ENCODE data around the gene PAPOLG. TPM values are rescaled to one million over a fixed set of nuclear protein-coding genes. Genes with fewer than 3 reads are reported as not detected.

Gene PAPOLG
- total and polyA plus RNA-seq, 9 of the 15 experiments (the other 6 are each of a cell fraction or from before 2014, with no cell fraction given): 3.9 to 16.3 (median 10.0) TPM

DNA sequence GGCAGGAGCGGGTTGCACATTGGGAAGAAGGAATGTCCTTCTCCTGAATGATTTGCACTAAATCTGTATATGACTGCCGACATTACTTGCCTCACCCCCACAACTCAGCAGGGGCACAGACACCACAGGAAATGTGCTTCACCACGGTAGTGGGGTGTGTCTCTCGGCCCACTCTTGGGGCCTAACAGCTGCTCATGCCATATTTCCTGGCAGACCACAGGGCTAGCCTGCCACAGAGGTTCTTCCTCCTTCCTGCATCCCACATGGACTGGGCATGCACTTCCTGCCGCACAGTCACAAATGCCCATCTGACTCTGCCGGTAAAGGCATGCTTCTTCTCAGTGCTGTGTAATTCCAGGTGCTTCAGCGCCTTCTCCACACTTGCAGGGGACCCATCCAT is 10.3 kb upstream of the PAPOLG start:
- Histone ChIP-seq H2AFZ (ENCODE audit: low read depth, low read length) (0 out of 2 replicates have a peak overlapping the region, but pooled peaks have one; percentile 36), H4K20me1 (replicated peaks; ENCODE audit: control insufficient read depth, insufficient read depth, low read length) (no peaks in the 10 kb centered on the region; the same call in 1 of the 2 replicates), H3K36me3 (ENCODE audit: control insufficient read depth, insufficient read depth, low read length) (no peaks in the 10 kb centered on the region), H3K4me3 (no peak overlapping the region), H3K79me2 (ENCODE audit: control insufficient read depth, insufficient read depth, low read length) (no peaks in the 10 kb centered on the region), H3K9ac (ENCODE audit: insufficient read depth in 1 of 2, low read depth in 2 of 2, low read length in 2 of 2) (peak overlapping the region in 1 of 2 experiments; percentile 12; a peak in 1 of 4 replicates), H3K9me1 (ENCODE audit: control insufficient read depth, insufficient read depth, low read length) (no peaks in the 10 kb centered on the region), H3K4me2 (ENCODE audit: insufficient read depth, low read length) (no peak overlapping the region), H3K27me3 (ENCODE audit: control insufficient read depth in 2 of 2, insufficient read depth in 2 of 2, low read length in 2 of 2) (peaks cover 12 to 18% of the 10 kb centered on the region in 2 experiments), H3K27ac (ENCODE audit: extremely low read depth, low read depth, low read length) (no peak overlapping the region), H3K4me1 (replicated peaks in 1 of 2; ENCODE audit: control insufficient read depth in 2 of 2, insufficient read depth in 2 of 2, low read length in 2 of 2) (no peaks in the 10 kb centered on the region; a peak in 1 of 5 replicates), H3K9me3 (replicated peaks; ENCODE audit: control insufficient read depth, insufficient read depth, low read depth, low read length) (no peaks in the 10 kb centered on the region)
- no TSS peak for BruUV-seq (replicated peaks)
- FAIRE-seq (peak; percentile 15), ATAC-seq (no peak; the same call in 2 of the 3 replicates), DNase-seq (ENCODE audit: extremely low read depth in 1 of 4, low spot score in 3 of 4) (no peak)
- 16% methylated on average over 7 of the region's 7 CpGs for WGBS (ENCODE audit: insufficient coverage, low coverage, missing lambda C conversion rate)
- TF ChIP-seq ZNF23 (CRISPR knock-in tag; IDR thresholded peaks at IDR 0.05) (no peak), SREBF1 (IDR thresholded peaks at IDR 0.05; ENCODE audit: borderline replicate concordance, low read depth, low read length) (no peak), SRSF7 (optimal IDR thresholded peaks at IDR 0.05; ENCODE audit: low read depth, low read length) (no peak), PHB (CRISPR knock-in tag; IDR thresholded peaks at IDR 0.05) (no peak), NUFIP1 (IDR thresholded peaks at IDR 0.05; ENCODE audit: partially characterized antibody) (no peak), ZNF589 (CRISPR knock-in tag; IDR thresholded peaks at IDR 0.05; ENCODE audit: low read depth) (no peak), HEY1 (CRISPR knock-in tag; IDR thresholded peaks at IDR 0.05; ENCODE audit: borderline replicate concordance) (no peak)
- TF ChIP-seq, protein P1, sequence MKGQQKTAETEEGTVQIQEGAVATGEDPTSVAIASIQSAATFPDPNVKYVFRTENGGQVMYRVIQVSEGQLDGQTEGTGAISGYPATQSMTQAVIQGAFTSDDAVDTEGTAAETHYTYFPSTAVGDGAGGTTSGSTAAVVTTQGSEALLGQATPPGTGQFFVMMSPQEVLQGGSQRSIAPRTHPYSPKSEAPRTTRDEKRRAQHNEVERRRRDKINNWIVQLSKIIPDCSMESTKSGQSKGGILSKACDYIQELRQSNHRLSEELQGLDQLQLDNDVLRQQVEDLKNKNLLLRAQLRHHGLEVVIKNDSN (CRISPR knock-in tag; IDR thresholded peaks at IDR 0.05): no peak
- TF ChIP-seq, protein P2, sequence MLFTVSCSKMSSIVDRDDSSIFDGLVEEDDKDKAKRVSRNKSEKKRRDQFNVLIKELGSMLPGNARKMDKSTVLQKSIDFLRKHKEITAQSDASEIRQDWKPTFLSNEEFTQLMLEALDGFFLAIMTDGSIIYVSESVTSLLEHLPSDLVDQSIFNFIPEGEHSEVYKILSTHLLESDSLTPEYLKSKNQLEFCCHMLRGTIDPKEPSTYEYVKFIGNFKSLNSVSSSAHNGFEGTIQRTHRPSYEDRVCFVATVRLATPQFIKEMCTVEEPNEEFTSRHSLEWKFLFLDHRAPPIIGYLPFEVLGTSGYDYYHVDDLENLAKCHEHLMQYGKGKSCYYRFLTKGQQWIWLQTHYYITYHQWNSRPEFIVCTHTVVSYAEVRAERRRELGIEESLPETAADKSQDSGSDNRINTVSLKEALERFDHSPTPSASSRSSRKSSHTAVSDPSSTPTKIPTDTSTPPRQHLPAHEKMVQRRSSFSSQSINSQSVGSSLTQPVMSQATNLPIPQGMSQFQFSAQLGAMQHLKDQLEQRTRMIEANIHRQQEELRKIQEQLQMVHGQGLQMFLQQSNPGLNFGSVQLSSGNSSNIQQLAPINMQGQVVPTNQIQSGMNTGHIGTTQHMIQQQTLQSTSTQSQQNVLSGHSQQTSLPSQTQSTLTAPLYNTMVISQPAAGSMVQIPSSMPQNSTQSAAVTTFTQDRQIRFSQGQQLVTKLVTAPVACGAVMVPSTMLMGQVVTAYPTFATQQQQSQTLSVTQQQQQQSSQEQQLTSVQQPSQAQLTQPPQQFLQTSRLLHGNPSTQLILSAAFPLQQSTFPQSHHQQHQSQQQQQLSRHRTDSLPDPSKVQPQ (CRISPR knock-in tag; IDR thresholded peaks at IDR 0.05; ENCODE audit: borderline replicate concordance): no peak
- intact Hi-C loops (cut with micrococcal nuclease) (no loop called here), in situ Hi-C loops (cut with MboI) (no loop called here)
- ChIA-PET CTCF (ENCODE audit: low intra/inter-chr PET ratio) (no interaction called here), POLR2A (interaction anchor here (0.5 to 1.2 kb wide), 2 partner anchors 10 to 37 kb away, joined by 3 to 5 read pairs; partner anchors contain the start of gene PAPOLG)
